Measurements from ENCODE around the gene SIAH2. TPM values are rescaled to one million over a fixed set of nuclear protein-coding genes. Genes with fewer than 3 reads are reported as not detected.

Gene SIAH2, protein sequence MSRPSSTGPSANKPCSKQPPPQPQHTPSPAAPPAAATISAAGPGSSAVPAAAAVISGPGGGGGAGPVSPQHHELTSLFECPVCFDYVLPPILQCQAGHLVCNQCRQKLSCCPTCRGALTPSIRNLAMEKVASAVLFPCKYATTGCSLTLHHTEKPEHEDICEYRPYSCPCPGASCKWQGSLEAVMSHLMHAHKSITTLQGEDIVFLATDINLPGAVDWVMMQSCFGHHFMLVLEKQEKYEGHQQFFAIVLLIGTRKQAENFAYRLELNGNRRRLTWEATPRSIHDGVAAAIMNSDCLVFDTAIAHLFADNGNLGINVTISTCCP
- 12.8 to 18.9 TPM (median 17.8 TPM) in 5 replicates for total RNA-seq (2022; extraction: Qiagen RNA extraction)

GRCh38 chr3:150763122-150763840 lies at the start of gene SIAH2:
SIAH2 (minus strand) TSS chr3:150763169; CDS start chr3:150762849, 320 bp downstream.

GRCh38 chr3:150703756-150704344 lies 59.1 kb downstream of the SIAH2 start, which contains the start of gene ERICH6:
ERICH6 (minus strand) TSS chr3:150703920; CDS start chr3:150703898, 22 bp downstream.

Other genes with a start within 250 kb of the SIAH2 start
- gene SERP1, start 216.7 kb downstream of the SIAH2 start, total RNA-seq (2022; extraction: Qiagen RNA extraction) = 50.5 to 103 TPM (median 94.7 TPM) in 5 replicates
- gene EIF2A, start 216.4 kb downstream of the SIAH2 start, total RNA-seq (2022; extraction: Qiagen RNA extraction) = 66.7 to 87.8 TPM (median 69.0 TPM) in 5 replicates
- gene SELENOT, start 159.8 kb downstream of the SIAH2 start, total RNA-seq (2022; extraction: Qiagen RNA extraction) = 94.4 to 112 TPM (median 110 TPM) in 5 replicates
- gene ERICH6, start 59.2 kb downstream of the SIAH2 start, total RNA-seq (2022; extraction: Qiagen RNA extraction) = 0.07 TPM in 1 of 5 replicates, not detected in the others
- gene MINDY4B, start 142.3 kb upstream of the SIAH2 start, total RNA-seq (2022; extraction: Qiagen RNA extraction) = not detected in 5 replicates
- not detected in 5 replicates for gene CLRN1, start 209.6 kb upstream of the SIAH2 start, total RNA-seq (2022; extraction: Qiagen RNA extraction)